ENCODE results near the gene UCP1. TPM values are rescaled to one million over a fixed set of nuclear protein-coding genes. Genes with fewer than 3 reads are reported as not detected.
A peak's percentile ranks its signal among the peaks of the same experiment; 100 is the strongest.
"Not testable (repeated sequence)": the region's sequence is repeated elsewhere in the genome, so short reads cannot be mapped to it uniquely, and the experiment has no call there.

UCP1 gene
- total RNA-seq, 1 experiment from 2014 or later = not detected

DNA sequence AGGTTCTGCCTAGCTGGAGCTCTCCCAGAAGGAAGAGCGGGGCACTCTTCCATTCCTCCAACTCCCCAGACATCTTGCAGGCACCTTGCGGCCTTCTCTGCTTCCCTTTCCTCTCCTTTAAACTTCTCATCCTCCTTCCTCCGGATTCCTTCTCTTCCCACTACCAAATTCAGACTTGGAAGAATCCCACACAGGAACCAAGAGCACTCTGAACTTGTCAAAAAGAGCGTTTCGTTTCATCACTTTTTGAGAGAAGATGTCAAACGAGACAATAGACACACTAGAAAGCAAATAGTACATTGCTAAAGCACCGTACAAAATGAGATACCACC, 512 bp upstream of the UCP1 start:
- Histone ChIP-seq H3K4me3 (no peak overlapping the region), H3K36me3 (no peaks in the 10 kb centered on the region), H3K9me3 (no peaks in the 10 kb centered on the region), H3K27me3 (peaks cover 17% of the 10 kb centered on the region; the same call in 1 of the 2 replicates)
- no peak for DNase-seq

DNA sequence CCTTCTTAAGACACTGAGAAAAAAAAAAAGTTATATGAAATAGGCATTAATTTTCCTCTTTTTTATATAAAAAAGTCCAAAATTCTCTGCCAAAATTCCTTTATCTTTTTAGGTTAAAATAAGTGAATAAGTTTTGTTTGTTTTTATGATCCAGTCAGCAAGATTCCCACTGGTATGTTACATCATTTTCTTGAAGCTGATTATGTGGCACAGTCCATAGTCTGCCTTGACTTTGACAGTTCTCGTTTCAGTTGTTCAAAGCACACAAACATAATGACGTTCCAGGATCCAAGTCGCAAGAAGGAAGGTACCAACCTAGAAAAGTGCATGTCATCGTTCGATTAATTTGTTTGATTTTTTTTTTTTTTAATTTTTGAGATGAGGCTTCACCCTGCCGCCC, 9.1 kb downstream of the UCP1 start:
- DNase-seq = no peak
- Histone ChIP-seq H3K27me3 (no peaks in the 10 kb centered on the region), H3K36me3 (no peaks in the 10 kb centered on the region), H3K9me3 (no peaks in the 10 kb centered on the region), H3K4me3 (no peak overlapping the region)

DNA sequence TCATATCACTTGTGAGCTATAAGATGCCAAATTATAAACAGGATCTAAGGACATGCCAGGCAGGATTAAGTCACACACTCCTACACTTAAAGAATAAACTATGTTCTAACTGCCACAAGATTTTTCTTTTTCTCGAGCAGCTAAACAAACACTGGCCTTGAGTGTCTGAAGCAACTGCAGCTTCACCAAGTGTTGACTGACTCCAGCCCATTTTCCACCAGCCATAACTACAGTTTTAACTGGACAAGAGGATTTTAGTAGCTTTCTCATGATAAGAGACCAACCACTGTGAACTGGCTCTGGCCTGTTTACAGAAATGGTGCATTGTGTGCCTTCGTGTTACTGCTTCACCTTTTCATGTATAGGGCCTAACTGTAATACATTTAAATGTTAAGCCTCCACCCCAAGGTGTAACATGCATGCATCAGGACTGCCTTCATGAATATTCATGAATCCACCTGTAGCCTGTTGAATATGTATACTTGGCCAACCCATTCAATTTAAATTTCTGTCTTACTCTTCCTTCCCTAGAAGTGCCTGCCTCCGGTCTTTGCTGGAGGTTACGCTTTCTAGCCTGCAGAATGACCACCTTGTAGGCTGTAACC, 10.8 kb downstream of the UCP1 start:
- Histone ChIP-seq H3K4me3 (no peak overlapping the region), H3K36me3 (no peaks in the 10 kb centered on the region)
- DNase-seq = no peak

DNA sequence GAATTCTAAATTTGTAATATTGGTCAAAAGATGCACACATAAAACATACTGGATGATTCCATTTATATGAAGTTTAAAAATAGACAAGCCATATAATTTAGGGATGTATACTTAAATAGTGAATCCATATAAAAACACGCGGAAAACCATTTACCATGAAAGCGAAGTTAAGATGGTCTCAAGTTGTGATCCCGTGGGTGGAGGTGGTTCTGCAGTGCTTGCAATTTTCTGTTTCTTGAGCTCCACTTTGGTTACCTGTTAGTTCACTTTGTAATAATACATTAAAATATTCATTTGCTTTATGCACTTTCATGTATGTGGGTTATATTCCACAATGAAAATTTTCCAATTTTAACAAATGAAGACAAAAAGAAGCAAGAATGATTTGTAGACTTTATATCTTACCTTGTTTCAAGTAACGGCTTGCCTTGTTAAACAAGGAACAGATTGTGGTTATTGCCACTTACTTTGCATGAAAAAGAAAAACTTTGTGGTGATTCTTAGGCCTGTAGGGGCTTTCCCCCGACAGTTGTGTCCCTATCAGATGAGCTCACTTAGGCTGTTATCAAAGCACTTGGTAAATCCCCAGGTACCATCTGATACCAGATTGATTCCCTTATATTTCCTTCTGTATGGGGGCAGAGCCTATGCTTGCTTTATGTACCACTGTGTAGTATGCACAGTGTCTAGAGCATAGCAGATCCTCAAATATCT, 12.2 kb downstream of the UCP1 start:
- Histone ChIP-seq H3K27me3 (no peaks in the 10 kb centered on the region), H3K4me3 (no peak overlapping the region), H3K36me3 (no peaks in the 10 kb centered on the region), H3K9me3 (no peaks in the 10 kb centered on the region)
- no peak for DNase-seq

More for the DNA sequence above, 10.8 kb downstream of the UCP1 start:
- Histone ChIP-seq H3K9me3 (no peaks in the 10 kb centered on the region), H3K27me3 (no peaks in the 10 kb centered on the region)

DNA sequence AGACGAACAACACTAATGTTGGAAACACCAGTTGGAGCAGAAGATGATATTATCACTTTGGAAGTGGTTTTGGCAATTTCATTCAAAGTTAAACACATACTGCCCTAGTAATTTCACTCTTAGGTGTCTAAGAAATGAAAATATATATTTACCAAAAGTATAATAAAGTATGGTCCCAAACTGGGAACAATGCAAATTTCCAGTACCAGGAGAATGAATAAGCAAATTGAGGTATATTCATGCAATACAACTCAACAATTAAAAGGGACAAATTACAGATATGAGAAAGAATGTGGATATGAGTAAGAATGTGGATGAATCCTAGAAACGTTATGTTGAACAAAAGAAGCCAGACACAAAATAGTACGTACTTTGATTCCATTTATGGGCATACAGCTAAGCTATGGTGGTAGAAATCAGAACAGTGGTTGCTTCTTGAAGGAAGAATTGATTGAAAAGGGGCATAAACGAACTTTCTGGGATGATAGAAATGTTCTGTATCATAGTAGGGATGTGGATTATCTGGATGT, 34.7 kb downstream of the UCP1 start:
- Histone ChIP-seq H3K36me3 (no peaks in the 10 kb centered on the region; the same call in 1 of the 2 replicates), H3K9me3 (no peaks in the 10 kb centered on the region), H3K27me3 (no peaks in the 10 kb centered on the region), H3K4me3 (no peak overlapping the region)
- no peak for DNase-seq

DNA sequence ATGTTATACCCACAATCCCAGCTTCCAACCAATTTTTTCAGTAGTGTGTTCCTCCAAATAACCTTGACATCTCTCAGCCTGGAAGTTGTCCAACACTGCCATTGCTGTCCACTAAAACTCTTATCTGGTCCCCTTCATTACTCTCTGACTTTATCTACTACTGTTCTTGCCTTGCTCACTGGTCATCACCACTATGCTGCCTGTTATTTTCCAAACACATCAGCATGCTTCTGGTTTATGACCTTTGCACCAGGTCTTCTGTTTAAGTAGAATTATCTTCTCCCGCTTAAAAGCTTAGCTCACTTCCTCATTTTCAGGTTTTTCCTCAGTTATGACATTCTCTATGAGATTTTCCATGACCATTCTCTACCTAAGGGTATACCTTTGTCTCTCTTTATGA, 39.3 kb downstream of the UCP1 start:
- H3K4me3 ChIP-seq = no peak overlapping the region
- H3K27me3 ChIP-seq = no peaks in the 10 kb centered on the region
- no peak for DNase-seq
- H3K36me3 ChIP-seq = no peaks in the 10 kb centered on the region
- H3K9me3 ChIP-seq = no peaks in the 10 kb centered on the region

DNA sequence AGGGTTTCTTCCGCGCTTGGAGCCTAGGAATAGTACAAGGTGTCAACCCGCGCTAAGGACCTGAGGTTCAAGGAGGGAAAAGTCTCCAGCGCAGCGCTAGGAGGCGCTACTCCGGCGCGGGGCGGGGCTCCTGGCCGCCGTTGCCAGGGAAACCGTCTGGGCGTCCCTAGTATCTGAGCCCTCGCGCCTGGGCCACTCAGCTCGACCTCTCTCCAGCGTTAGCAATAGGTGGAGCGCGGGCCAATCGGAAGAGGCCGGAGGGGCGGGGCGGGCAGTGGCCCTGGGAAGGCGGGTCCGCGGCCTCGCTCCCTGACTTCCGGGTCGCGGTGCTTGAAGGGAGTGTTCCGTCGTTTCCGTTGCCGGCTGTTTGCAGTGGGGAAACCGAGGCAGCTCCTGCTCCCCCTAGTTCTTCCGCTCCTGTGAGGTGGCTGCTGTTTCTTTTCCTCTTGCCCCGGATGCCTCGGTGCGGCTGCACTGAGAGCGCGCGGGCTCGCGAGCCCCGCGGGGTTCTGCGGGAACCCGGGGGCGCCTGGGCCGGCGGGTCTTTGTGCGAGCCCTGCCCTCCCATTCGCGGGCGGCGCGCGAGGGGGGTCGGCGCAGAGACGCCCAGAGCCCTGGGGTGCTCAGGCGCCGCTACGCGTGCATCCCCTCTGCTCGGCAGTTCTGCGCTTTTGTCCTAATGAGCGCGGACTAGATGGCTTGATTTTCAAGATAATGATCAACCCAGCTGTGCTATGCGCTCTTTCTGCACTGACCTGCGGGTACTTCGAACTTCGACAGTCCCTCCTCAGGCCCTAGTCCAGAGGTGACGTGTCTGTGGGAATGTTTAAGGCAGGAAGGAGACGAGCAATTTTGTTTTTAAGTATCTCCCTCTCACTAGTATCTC, 44.7 kb downstream of the UCP1 start, which contains the start of gene ELMOD2:
TSS of gene ELMOD2 (plus strand) at position 312 of the 886 bp plus-strand sequence. CDS start 1,261 bp downstream, outside the sequence.
- Histone ChIP-seq H3K36me3 (no peaks in the 10 kb centered on the region), H3K9me3 (no peaks in the 10 kb centered on the region), H3K4me3 (peak within 1 kb of the TSS; percentile 58), H3K27me3 (no peaks in the 10 kb centered on the region)
- peak; percentile 97 for DNase-seq

DNA sequence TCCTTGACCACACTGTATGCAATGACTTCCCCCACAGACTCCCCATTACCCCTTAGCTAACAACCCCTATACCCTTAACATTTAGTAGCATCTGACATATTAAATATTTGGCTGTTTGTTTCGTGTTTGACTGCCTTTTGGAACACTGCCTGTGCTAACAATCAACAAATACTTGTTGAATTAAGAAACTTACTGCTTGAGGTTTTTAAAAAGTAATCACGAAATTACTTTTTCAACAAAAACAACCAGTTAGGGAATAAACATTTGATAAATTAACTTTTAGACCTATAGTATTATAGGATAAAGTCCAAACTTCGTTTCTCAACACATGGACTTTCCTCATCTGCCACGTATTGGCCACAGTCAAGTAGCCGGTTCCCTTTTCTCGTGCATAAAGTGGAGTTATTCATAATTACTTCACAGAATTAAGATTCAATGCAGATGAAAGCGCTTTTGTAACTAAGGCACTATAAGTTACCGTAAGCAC, 45.3 kb downstream of the UCP1 start:
- Histone ChIP-seq H3K4me3 (peak overlapping the region; percentile 58), H3K27me3 (no peaks in the 10 kb centered on the region), H3K36me3 (no peaks in the 10 kb centered on the region), H3K9me3 (no peaks in the 10 kb centered on the region)
- no peak for DNase-seq

DNA sequence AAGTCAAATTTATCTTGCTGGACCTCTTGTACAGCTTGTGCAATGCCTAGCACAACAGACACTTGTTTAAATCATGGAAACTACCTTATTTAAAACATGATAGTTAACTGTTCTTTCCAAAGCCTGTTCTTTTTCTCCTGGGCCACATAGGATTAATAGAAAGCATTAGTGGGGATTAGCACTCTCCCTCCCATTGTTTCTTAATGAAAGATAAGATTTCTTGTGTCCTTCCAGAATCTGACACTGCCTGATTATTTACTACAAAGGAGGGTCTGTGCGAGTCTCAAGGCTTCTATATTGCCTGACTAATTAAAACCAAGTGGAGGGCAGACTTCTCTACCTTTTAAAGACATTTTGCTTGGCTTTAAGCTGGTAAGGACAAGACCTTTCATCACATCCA, 53.3 kb downstream of the UCP1 start:
- Histone ChIP-seq H3K9me3 (no peaks in the 10 kb centered on the region), H3K36me3 (no peaks in the 10 kb centered on the region), H3K4me3 (no peak overlapping the region), H3K27me3 (no peaks in the 10 kb centered on the region)
- DNase-seq = no peak

DNA sequence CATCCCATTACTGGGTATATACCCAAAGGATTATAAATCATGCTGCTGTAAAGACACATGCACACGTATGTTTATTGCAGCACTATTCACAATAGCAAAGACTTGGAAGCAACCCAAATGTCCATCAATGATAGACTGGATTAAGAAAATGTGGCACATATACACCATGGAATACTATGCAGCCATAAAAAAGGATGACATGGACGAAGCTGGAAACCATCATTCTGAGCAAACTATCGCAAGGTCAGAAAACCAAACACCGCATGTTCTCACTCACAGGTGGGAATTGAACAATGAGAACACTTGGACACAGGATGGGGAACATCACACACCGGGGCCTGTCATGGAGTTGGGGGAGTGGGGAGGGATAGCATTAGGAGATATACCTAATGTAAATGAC, 55.0 kb downstream of the UCP1 start:
- not testable (repeated sequence) for H3K27me3 ChIP-seq, H3K4me3 ChIP-seq, DNase-seq, H3K9me3 ChIP-seq, H3K36me3 ChIP-seq

Other genes starting within 250 kb of the UCP1 start
- gene SCOC, start 195.3 kb downstream of the UCP1 start, total RNA-seq (2014; rRNA removed; shearing (Covaris generic); ENCODE audit: low replicate concordance) = 46.4 and 87.3 TPM in 2 replicates
- 4.3 and 18.1 TPM in 2 replicates for gene CLGN, start 141.3 kb downstream of the UCP1 start, total RNA-seq (2014; rRNA removed; shearing (Covaris generic); ENCODE audit: low replicate concordance)
- gene MGAT4D, start 70.7 kb downstream of the UCP1 start, total RNA-seq (2014; rRNA removed; shearing (Covaris generic); ENCODE audit: low replicate concordance) = not detected in 2 replicates
- 4.3 and 11.7 TPM in 2 replicates for gene ELMOD2, start 44.8 kb downstream of the UCP1 start, total RNA-seq (2014; rRNA removed; shearing (Covaris generic); ENCODE audit: low replicate concordance)
- gene TBC1D9, start 187.4 kb upstream of the UCP1 start, total RNA-seq (2014; rRNA removed; shearing (Covaris generic); ENCODE audit: low replicate concordance) = 7.9 and 8.5 TPM in 2 replicates

All from MG63 (cell line).